Ascending aorta (tissue), 2 donors: ENCODE measurements around the gene HECTD4. TPM values are rescaled to one million over a fixed set of nuclear protein-coding genes. Genes with fewer than 3 reads are reported as not detected.
"Not testable (repeated sequence)": the region's sequence is repeated elsewhere in the genome, so short reads cannot be mapped to it uniquely, and the experiment has no call there.

Experiments
- DNase-seq, 2 donors: peaks; one replicate each; pipeline ENCODE4 v3.0.0-alpha.2; 2019; ENCODE audit warnings: low spot score in 2 of 2
- H3K27ac ChIP-seq, 2 donors: fragments of 200-600 bp; sonication (generic); one replicate each; pipeline ENCODE4 v1.5.1; 2016 to 2017; ENCODE audit warnings: mild to moderate bottlenecking in 1 of 2
- H3K27me3 ChIP-seq: fragments of 200-600 bp; sonication (generic); one replicate; pipeline ENCODE4 v1.5.1; 2017
- H3K36me3 ChIP-seq, 2 donors: fragments of 200-600 bp; sonication (generic); one replicate each; pipeline ENCODE4 v1.5.1; 2016
- H3K4me1 ChIP-seq, 2 donors: fragments of 200-600 bp; sonication (generic); one replicate each; pipeline ENCODE4 v1.5.1; 2016 to 2017; ENCODE audit warnings: mild to moderate bottlenecking in 1 of 2
- H3K4me3 ChIP-seq, 2 donors: fragments of 200-600 bp; sonication (generic); one replicate each; pipeline ENCODE4 v1.5.1; 2016 to 2017; ENCODE audit warnings: mild to moderate bottlenecking in 1 of 2
- H3K9me3 ChIP-seq, 2 donors: fragments of 200-600 bp; sonication (generic); one replicate each; pipeline ENCODE4 v1.5.1; 2016
- CTCF ChIP-seq, 3 experiments: fragments of 200-600 bp in 2 of 3; fragments of 450-650 bp in 1 of 3; sonication (generic) in 2 of 3; IDR thresholded peaks; one replicate each; pipeline ENCODE4 v1.5.1; 2016 to 2019; ENCODE audit warnings: antibody characterized with exemption in 3 of 3, mild to moderate bottlenecking in 1 of 3, moderate library complexity in 1 of 3
- intact Hi-C: fragments of 100-400 bp; cut with DNase I; formaldehyde crosslinking; loops from one replicate; pipeline ENCODE4 v1.15.1; 2023
- total RNA-seq: library from RNA; depleted of rRNA; stranded (reverse); fragments of >200 nt; gene quantifications from one replicate; pipeline ENCODE4 v1.1.0, GENCODE V29; 2016

HECTD4 gene
- total RNA-seq, 1 donor from 2014 or later: 23.7 TPM

- intact Hi-C loops: loop anchor here (1.0 to 2.0 kb wide), 2 partner anchors 9 to 26 kb away; partner anchors contain the start of genes HECTD4 and PTPN11
- peak; percentile 30 to 92 for DNase-seq
- Histone ChIP-seq H3K27me3 (no peaks in the 10 kb centered on the region), H3K27ac (peak within 1 kb of the TSS; percentile 79 to 90), H3K4me3 (peak within 1 kb of the TSS; percentile 67 to 76), H3K4me1 (peaks cover 0 to 14% of the 10 kb centered on the region in 2 donors), H3K9me3 (no peaks in the 10 kb centered on the region), H3K36me3 (peaks cover 30 to 36% of the 10 kb centered on the region in 2 donors)
- no peak for TF ChIP-seq CTCF (IDR thresholded peaks at IDR 0.05)
Measured at GRCh38 chr12:112409064-112409905, 27.1 kb upstream of the HECTD4 start, which contains the start of gene RPL6. RPL6 (minus strand) TSS chr12:112409605; CDS start chr12:112408656, 949 bp downstream.

- Histone ChIP-seq H3K4me1 (peaks cover 0 to 14% of the 10 kb centered on the region in 2 donors), H3K9me3 (no peaks in the 10 kb centered on the region), H3K27me3 (no peaks in the 10 kb centered on the region), H3K4me3 (peak overlapping the region; percentile 67 to 76), H3K27ac (peak overlapping the region; percentile 79 to 90), H3K36me3 (peaks cover 30 to 40% of the 10 kb centered on the region in 2 donors)
- DNase-seq: peak in 1 of 2 donors; percentile 12
- intact Hi-C loops: loop anchor here (1.0 to 2.0 kb wide), 2 partner anchors 10 to 26 kb away; partner anchors contain the start of genes HECTD4 and PTPN11
- no peak for TF ChIP-seq CTCF (IDR thresholded peaks at IDR 0.05)
Measured at GRCh38 chr12:112408621-112409020, 26.4 kb upstream of the HECTD4 start.

GRCh38 chr12:112407683-112408082, 25.5 kb upstream of the HECTD4 start:
- not testable (repeated sequence) for H3K27me3 ChIP-seq, H3K4me3 ChIP-seq, H3K27ac ChIP-seq, H3K9me3 ChIP-seq
- Histone ChIP-seq H3K4me1 (peaks cover 0 to 14% of the 10 kb centered on the region in 2 donors), H3K36me3 (peaks cover 30 to 40% of the 10 kb centered on the region in 2 donors)
- intact Hi-C loops: loop anchor here (2.0 kb wide), 1 partner anchor 25 kb away; the partner anchor contains the start of gene HECTD4
- DNase-seq: peak in 1 of 2 donors; percentile 24

GRCh38 chr12:112406519-112407488, 24.6 kb upstream of the HECTD4 start:
- H3K36me3 ChIP-seq: peaks cover 30 to 40% of the 10 kb centered on the region in 2 donors
- no peak overlapping the region for H3K4me3 ChIP-seq
- no peak overlapping the region for H3K27ac ChIP-seq
- DNase-seq: peak in 1 of 2 donors; percentile 8
- no peak for TF ChIP-seq CTCF (IDR thresholded peaks at IDR 0.05)
- H3K27me3 ChIP-seq: no peaks in the 10 kb centered on the region
- intact Hi-C loops: no loop called here
- peaks cover 0 to 14% of the 10 kb centered on the region in 2 donors for H3K4me1 ChIP-seq
- no peaks in the 10 kb centered on the region for H3K9me3 ChIP-seq

GRCh38 chr12:112401903-112402498, 19.8 kb upstream of the HECTD4 start:
- H3K27me3 ChIP-seq: no peaks in the 10 kb centered on the region
- no peak for TF ChIP-seq CTCF (IDR thresholded peaks at IDR 0.05)
- H3K9me3 ChIP-seq: no peaks in the 10 kb centered on the region
- intact Hi-C loops: no loop called here
- no peak overlapping the region for H3K27ac ChIP-seq
- no peaks in the 10 kb centered on the region for H3K4me1 ChIP-seq
- H3K36me3 ChIP-seq: peaks cover 22 to 31% of the 10 kb centered on the region in 2 donors
- DNase-seq: peak in 1 of 2 donors; percentile 22
- no peak overlapping the region for H3K4me3 ChIP-seq
